Measurements from ENCODE around the gene SSX4. TPM values are rescaled to one million over a fixed set of nuclear protein-coding genes. Genes with fewer than 3 reads are reported as not detected.
"Not testable (repeated sequence)": the region's sequence is repeated elsewhere in the genome, so short reads cannot be mapped to it uniquely, and the experiment has no call there.

Gene SSX4
- total RNA-seq, 1 experiment from 2014 or later: not detected

- H3K36me3 ChIP-seq (ENCODE audit: control insufficient read depth in 1 of 2, insufficient read depth in 2 of 2, low read length in 2 of 2); POLR2A ChIA-PET; RAD21 ChIA-PET (ENCODE audit: low non-redundant PET in 1 of 2, low total read pairs in 2 of 2, uncharacterized antibody in 2 of 2, unreplicated experiment in 2 of 2); DNase-seq (ENCODE audit: low read depth, low spot score); H3K4me2 ChIP-seq (ENCODE audit: low read length); CTCF ChIA-PET; H3K4me3 ChIP-seq (replicated peaks in 1 of 2; ENCODE audit: low read depth in 1 of 2, low read length in 2 of 2); H3K27ac ChIP-seq (ENCODE audit: low read depth, low read length); H2AFZ ChIP-seq (ENCODE audit: low read depth, low read length, poor library complexity, severe bottlenecking); H4K20me1 ChIP-seq (ENCODE audit: insufficient read depth); H3K4me1 ChIP-seq (ENCODE audit: control insufficient read depth in 1 of 2, insufficient read depth in 2 of 2, low read length in 2 of 2); BruUV-seq (replicated peaks); H3K9me2 ChIP-seq (ENCODE audit: insufficient read depth); ATAC-seq; H3K9ac ChIP-seq (ENCODE audit: low read length); H3K9me3 ChIP-seq (ENCODE audit: control insufficient read depth in 1 of 2, insufficient read depth in 1 of 2, low read depth in 1 of 2, low read length in 2 of 2); H3K27me3 ChIP-seq (ENCODE audit: insufficient read depth, low read length); intact Hi-C loops (cut with micrococcal nuclease); H3K79me2 ChIP-seq (ENCODE audit: insufficient read depth, low read length): not testable (repeated sequence)
Observed at GRCh38 chrX:48430166-48430565, 46.8 kb downstream of the SSX4 start.

GRCh38 chrX:48433713-48434112 is 50.4 kb downstream of the SSX4 start:
- H3K36me3 ChIP-seq (ENCODE audit: control insufficient read depth in 1 of 2, insufficient read depth in 2 of 2, low read length in 2 of 2); RAD21 ChIA-PET (ENCODE audit: low non-redundant PET in 1 of 2, low total read pairs in 2 of 2, uncharacterized antibody in 2 of 2, unreplicated experiment in 2 of 2); H3K4me2 ChIP-seq (ENCODE audit: low read length); BruUV-seq (replicated peaks); H3K27me3 ChIP-seq (ENCODE audit: insufficient read depth, low read length); H2AFZ ChIP-seq (ENCODE audit: low read depth, low read length, poor library complexity, severe bottlenecking); H4K20me1 ChIP-seq (ENCODE audit: insufficient read depth); CTCF ChIA-PET; H3K79me2 ChIP-seq (ENCODE audit: insufficient read depth, low read length); H3K4me1 ChIP-seq (ENCODE audit: control insufficient read depth in 1 of 2, insufficient read depth in 2 of 2, low read length in 2 of 2); DNase-seq (ENCODE audit: low read depth, low spot score); H3K27ac ChIP-seq (ENCODE audit: low read depth, low read length); ATAC-seq; POLR2A ChIA-PET; H3K9ac ChIP-seq (ENCODE audit: low read length); H3K9me3 ChIP-seq (ENCODE audit: control insufficient read depth in 1 of 2, insufficient read depth in 1 of 2, low read depth in 1 of 2, low read length in 2 of 2); intact Hi-C loops (cut with micrococcal nuclease); H3K9me2 ChIP-seq (ENCODE audit: insufficient read depth); H3K4me3 ChIP-seq (replicated peaks in 1 of 2; ENCODE audit: low read depth in 1 of 2, low read length in 2 of 2): not testable (repeated sequence)

Other genes starting within 250 kb of the SSX4 start
- gene SSX5, start 186.7 kb upstream of the SSX4 start, total RNA-seq (2021; ENCODE audit: unreplicated experiment): not detected
- gene SSX1, start 128.1 kb upstream of the SSX4 start, total RNA-seq (2021; ENCODE audit: unreplicated experiment): not detected
- gene SSX3, start 26.8 kb upstream of the SSX4 start, total RNA-seq (2021; ENCODE audit: unreplicated experiment): not detected
- not detected for gene SSX4B, start 28.4 kb downstream of the SSX4 start, total RNA-seq (2021; ENCODE audit: unreplicated experiment)
- gene SLC38A5, start 86.7 kb downstream of the SSX4 start, total RNA-seq (2021; ENCODE audit: unreplicated experiment): 54.6 TPM
- gene FTSJ1, start 92.7 kb downstream of the SSX4 start, total RNA-seq (2021; ENCODE audit: unreplicated experiment): 64.9 TPM
- 12.9 TPM for gene PORCN, start 125.5 kb downstream of the SSX4 start, total RNA-seq (2021; ENCODE audit: unreplicated experiment)
- 93.8 TPM for gene EBP, start 138.3 kb downstream of the SSX4 start, total RNA-seq (2021; ENCODE audit: unreplicated experiment)
- gene TBC1D25, start 156.2 kb downstream of the SSX4 start, total RNA-seq (2021; ENCODE audit: unreplicated experiment): 10.5 TPM
- 233 TPM for gene RBM3, start 190.9 kb downstream of the SSX4 start, total RNA-seq (2021; ENCODE audit: unreplicated experiment)
- 54.0 TPM for gene WDR13, start 214.0 kb downstream of the SSX4 start, total RNA-seq (2021; ENCODE audit: unreplicated experiment)

All from HCT116 (cell line).